Measurements from ENCODE around the gene EML2. TPM values are rescaled to one million over a fixed set of nuclear protein-coding genes. Genes with fewer than 3 reads are reported as not detected.

Gene EML2
- total RNA-seq, 1 donor from 2014 or later = 19.3 TPM

Other genes with a start within 250 kb of the EML2 start
- gene PPP1R13L, start 234.3 kb downstream of the EML2 start, total RNA-seq = 16.2 and 44.6 TPM in 2 replicates
- gene POLR1G, start 232.8 kb downstream of the EML2 start, total RNA-seq = 6.3 and 12.7 TPM in 2 replicates
- gene ERCC1, start 215.5 kb downstream of the EML2 start, total RNA-seq = 96.3 and 120 TPM in 2 replicates
- gene FOSB, start 171.4 kb downstream of the EML2 start, total RNA-seq = 4.8 and 26.4 TPM in 2 replicates
- 13.4 and 17.7 TPM in 2 replicates for gene RTN2, start 142.3 kb downstream of the EML2 start, total RNA-seq
- gene PPM1N, start 141.0 kb downstream of the EML2 start, total RNA-seq = 1.1 TPM in 1 of 2 replicates, not detected in the other
- gene VASP, start 131.9 kb downstream of the EML2 start, total RNA-seq = 205 and 224 TPM in 2 replicates
- gene OPA3, start 54.6 kb downstream of the EML2 start, total RNA-seq = 14.9 and 16.6 TPM in 2 replicates
- gene GPR4, start 37.2 kb downstream of the EML2 start, total RNA-seq = 12.6 and 14.8 TPM in 2 replicates
- gene GIPR, start 28.8 kb upstream of the EML2 start, total RNA-seq = 0.76 TPM in 1 of 2 replicates, not detected in the other
- gene SNRPD2, start 52.6 kb upstream of the EML2 start, total RNA-seq = 221 and 278 TPM in 2 replicates
- gene QPCTL, start 53.3 kb upstream of the EML2 start, total RNA-seq = 17.4 and 25.0 TPM in 2 replicates
- gene FBXO46, start 91.5 kb upstream of the EML2 start, total RNA-seq = 12.3 and 18.6 TPM in 2 replicates
- gene MEIOSIN, start 94.0 kb upstream of the EML2 start, total RNA-seq = not detected in 2 replicates
- gene SIX5, start 129.9 kb upstream of the EML2 start, total RNA-seq = 9.9 and 15.5 TPM in 2 replicates
- 23.4 and 40.2 TPM in 2 replicates for gene DMPK, start 143.1 kb upstream of the EML2 start, total RNA-seq
- gene DMWD, start 153.4 kb upstream of the EML2 start, total RNA-seq = 51.2 and 62.6 TPM in 2 replicates
- not detected in 2 replicates for gene RSPH6A, start 175.9 kb upstream of the EML2 start, total RNA-seq
- 58.0 and 58.2 TPM in 2 replicates for gene SYMPK, start 223.8 kb upstream of the EML2 start, total RNA-seq
- gene FOXA3, start 224.9 kb upstream of the EML2 start, total RNA-seq = not detected in 2 replicates
- 27.1 and 32.3 TPM in 2 replicates for gene IRF2BP1, start 246.7 kb upstream of the EML2 start, total RNA-seq

Measured in glomerular endothelial cell (primary cell).